GM23248 (cell line): Measurements from ENCODE around the gene KCTD1.

Source experiments
- EZH2 ChIP-seq: fragments of 200-600 bp; sonication (generic); IDR thresholded peaks from 2 replicates; pipeline ENCODE4 v1.6.1; 2018; ENCODE audit warnings: antibody characterized with exemption, mild to moderate bottlenecking; ENCODE audit not compliant: insufficient read depth, poor library complexity, severe bottlenecking
- EZH2phosphoT487 ChIP-seq: fragments of 200-600 bp; sonication (generic); IDR thresholded peaks from 2 replicates; pipeline ENCODE4 v1.6.1; 2018; ENCODE audit warnings: antibody characterized with exemption, moderate library complexity, mild to moderate bottlenecking, low read depth; ENCODE audit not compliant: insufficient read depth

GRCh38 chr18:26453386-26453901 is 94.9 kb downstream of the KCTD1 start:
- TF ChIP-seq EZH2: no peak
- no peak for TF ChIP-seq EZH2phosphoT487
